AG08396 (cell line): ENCODE measurements around the gene LAMC1.

Source experiments
- DNase-seq: peaks from one replicate; pipeline ENCODE4 v3.0.0; 2012; ENCODE audit warnings: low spot score, mixed read lengths

LAMC1 gene

DNA sequence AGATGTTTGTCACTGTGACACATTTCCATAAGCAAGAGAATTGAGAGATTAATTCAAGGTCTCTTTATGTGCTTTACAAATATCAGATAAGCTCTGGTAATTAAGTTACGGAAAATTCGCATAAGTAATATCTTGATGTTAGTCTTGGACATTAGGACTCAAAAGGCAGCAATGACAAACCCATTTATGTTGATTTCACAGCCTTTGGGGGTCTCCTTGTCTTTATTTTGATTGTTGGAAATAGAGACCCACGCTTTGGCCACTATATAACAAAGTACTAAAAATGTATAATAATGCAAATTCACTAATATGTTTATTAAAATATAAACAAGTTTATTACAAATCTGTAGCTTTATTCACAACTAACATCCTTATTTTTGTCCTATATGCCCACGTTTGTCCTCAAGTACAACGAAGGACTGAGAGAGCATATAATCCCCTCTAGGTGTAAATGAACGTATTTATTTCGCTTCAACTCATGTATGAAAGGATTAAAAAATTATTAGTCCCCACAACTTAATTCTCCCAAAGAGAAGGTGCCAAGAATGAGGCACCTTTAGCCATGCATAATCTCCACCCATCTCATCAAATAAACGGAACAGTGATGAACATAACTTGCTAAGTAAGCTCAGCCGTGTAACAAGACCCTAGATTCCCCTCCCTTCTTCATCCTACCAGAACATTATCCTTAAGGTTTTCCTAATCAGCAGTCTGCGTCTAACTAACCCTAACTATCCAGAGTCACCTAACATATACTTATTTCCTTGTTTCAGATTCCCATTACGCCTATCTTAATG is 1.6 kb upstream of the LAMC1 start:
- no peak for DNase-seq

DNA sequence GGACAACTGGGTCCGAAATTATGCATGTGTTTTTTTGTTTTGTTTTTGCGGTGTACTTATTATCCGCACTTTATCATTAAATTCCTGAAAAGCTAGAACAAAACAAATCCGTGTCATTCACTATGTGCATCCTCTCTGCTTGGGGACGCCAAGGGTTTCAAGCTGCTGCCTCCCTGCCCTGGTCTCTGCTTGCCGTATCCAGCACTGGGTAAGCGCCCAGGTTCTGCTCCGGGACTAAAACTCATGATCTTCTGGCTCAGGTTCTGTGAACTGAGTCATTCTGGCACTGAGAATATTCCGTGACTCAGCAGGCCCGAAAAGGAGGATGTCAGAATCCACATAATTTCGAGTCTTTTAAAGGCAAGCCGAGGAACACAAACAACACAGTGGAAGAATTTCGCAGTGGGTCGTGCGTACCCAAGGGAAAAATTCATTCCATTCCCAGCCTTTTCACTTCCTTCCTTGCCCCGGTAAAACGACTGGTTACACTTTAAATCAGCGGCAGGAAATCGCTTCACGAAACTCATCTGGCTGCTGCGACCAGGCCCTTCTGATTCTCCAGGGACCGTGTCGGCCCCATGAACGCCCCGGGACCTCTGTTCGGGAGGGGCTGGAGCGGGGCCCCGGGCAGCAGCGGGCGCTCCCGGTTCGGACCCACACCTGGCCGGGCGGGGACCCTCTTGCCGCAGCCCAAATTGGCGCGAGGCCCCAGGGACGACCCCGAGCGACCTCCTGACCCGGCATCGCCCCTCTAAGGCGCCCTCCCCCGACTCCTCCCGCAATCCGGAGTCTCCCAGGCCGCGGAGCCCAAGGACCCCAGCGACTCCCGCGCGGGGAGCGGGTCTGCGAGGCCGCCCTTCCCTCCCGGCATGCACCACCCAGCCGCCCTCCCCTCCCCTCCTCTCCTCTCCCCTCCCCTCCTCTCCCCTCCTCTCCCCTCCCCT is 746 bp upstream of the LAMC1 start:
- DNase-seq: peak; percentile 89

DNA sequence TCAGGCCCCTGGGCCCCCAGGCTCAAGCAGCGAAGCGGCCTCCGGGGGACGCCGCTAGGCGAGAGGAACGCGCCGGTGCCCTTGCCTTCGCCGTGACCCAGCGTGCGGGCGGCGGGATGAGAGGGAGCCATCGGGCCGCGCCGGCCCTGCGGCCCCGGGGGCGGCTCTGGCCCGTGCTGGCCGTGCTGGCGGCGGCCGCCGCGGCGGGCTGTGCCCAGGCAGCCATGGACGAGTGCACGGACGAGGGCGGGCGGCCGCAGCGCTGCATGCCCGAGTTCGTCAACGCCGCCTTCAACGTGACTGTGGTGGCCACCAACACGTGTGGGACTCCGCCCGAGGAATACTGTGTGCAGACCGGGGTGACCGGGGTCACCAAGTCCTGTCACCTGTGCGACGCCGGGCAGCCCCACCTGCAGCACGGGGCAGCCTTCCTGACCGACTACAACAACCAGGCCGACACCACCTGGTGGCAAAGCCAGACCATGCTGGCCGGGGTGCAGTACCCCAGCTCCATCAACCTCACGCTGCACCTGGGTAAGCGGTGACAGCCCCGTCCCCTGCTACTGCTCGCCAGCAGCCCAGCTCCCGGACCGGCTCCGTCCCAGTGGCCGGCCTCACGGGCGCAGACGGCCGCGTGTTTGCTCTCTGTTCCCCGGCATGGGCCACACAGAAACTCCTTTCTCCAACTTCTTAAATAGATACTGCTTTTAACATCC is 539 bp downstream of the LAMC1 start:
- DNase-seq: peak; percentile 35

DNA sequence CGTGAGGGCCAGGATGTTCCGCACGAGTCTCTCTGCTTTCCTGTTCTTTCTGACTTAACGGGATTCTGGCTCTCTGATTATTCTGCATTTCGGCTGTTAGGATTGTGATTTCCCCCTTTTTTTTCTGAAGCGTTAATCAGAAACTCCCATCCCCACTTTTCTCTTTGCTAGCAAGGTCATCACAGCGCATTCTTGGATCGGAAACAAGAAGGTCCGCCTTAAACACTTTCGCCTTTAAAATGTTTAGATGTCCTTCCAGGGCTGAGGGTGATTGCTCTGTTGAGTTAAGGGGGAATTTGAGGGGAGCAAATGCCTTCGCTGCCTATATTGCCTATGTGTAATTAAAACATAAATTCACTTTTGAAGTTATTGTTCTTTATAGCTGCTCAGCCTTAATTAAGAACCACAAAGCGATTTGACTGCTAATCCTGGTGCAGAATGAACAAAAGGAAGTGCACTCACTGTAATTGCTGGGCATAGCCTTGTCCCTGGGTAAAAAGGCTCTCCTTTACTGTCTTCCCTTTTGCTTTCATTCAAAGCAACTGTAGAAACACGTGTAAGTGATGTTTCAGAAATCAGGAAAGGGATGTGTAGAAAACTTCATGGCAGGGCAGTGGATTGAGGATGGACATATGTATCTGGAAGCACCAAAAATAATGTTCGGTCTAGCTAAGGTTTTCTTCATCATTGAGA is 1.2 kb downstream of the LAMC1 start:
- no peak for DNase-seq

DNA sequence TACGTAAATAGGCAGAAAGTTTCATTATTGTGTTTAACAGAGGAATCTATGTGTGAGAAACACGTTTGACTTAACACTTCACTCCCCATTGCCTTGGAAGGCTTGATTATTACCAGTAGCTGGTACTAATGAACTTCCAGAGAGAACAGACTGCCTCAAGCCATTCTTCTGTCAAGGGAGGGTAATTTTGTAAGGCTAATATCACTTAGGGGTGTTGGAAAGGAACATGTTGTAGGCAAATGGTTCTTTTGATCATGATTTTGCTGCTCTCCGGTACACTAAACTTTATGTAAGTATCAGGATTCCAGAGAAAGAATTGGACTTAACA is 1.8 kb downstream of the LAMC1 start:
- DNase-seq: no peak

DNA sequence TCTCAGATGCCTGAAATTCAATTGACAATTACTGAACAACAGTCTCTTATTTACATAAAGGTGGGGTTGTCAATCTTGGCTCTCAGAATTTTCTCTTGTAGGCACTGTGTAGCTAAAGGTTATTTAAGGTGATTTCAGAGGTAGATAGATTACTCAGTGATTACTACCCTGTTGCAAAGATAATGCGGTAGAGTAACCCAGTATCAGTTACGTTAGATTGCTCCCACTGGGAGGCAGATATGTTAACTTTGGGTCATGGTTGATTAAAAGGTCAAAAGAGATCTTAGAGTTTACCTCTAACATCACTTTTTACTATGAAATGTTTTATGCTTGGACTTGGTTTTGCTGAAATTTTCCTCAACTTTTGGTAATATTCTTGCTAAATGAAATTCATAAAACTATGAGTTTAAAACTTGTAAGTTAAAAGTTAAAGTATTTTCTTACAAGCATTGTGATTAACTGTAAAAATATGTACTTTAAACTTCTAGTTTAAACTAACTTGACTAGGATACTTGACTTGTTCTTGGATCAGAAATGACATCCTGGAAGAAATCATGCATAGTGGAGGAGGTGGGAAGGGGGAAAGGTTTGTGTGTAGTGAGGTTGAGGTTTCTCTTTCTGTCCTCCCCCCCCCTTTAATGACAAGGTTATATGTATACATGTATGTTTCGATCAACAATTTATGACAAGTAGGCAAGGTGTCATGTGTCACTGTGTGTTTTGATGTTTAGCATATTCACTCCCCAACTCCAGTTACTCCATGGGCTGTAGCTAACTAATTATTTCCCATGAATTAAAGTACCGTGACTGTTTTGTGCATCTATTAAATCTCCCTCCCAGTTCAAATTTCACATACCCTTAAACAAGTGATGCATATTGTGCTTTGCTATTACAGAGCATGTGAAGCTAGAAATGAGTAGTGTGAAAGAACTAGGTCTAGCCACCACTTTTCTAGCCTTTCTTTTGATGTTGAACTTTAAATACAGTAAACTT is 2.9 kb downstream of the LAMC1 start:
- DNase-seq: no peak

DNA sequence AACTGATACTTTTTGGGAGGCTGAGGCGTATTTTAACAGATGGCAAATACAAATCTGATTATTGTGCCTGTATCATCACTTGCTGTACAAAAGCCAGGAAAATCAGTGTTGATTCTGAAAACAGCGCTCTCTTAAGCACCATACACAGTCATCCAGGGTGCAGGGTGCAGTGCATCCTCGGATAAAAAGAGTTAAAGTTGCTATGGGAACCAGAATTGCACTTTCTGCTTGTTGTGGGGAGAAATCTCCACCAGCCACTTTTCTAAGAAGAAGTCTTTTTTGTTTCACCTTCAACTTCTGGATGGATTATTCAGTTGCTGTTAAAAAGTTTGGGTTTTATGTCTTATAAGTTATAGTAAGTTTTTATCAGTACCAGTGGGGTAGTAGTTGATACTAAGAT is 3.8 kb downstream of the LAMC1 start:
- DNase-seq: no peak

DNA sequence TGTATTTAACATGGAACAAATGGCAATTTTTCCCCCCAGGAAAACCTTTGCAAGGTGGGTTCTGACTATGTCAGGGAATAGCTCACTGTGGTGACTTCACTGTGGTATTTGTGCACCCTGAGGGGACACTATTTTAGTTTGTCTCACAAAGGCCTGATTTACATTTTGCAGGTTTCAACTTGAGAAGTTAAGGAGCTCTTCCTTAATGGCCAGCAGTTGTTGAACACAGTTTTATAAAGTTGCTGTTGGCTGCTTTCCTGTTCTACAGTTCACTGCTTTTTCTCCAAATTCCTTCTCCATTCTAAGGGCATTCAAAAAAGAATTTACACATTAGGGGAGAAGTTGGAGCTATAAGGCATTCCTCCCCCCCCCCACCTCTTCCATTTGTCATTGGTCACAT is 4.6 kb downstream of the LAMC1 start:
- no peak for DNase-seq

DNA sequence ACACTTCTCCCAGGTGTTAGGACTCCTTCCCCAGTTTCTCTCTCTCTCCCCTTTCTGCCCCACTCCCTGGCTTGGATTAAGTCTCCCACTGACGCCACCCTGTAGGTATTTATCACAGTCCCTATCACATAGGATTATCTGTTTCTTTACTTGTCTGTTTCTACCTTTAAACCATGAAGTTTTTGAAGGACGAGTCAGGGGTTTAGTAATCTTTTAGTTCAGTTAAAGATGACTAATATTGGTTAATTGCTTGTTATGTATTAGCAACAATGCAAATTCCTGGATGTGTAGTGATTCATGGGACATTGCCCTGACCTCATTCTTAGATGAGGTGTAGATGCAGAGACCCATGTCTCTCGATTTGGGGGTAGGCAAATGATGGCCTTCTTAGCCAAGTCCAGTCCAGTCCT is 6.4 kb downstream of the LAMC1 start:
- DNase-seq: peak; percentile 49

DNA sequence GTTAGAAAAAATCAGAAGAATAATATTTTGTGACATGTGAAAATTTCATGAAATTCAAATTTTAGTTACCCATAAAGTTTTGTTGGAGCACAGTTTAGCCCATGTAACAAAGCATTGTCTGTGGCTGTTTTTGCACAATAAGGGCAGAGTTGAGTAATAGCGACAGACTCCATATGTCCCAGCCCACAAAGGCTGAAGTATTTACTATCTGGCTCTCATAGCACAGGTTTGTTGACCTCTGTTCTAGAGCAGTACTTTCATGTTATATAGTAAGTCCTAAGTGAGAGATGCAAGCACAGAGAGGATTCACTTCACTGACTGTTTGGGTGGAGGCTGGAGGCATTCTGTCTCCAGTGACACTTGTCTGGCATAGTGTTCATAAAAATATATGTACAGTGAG is 6.8 kb downstream of the LAMC1 start:
- no peak for DNase-seq

DNA sequence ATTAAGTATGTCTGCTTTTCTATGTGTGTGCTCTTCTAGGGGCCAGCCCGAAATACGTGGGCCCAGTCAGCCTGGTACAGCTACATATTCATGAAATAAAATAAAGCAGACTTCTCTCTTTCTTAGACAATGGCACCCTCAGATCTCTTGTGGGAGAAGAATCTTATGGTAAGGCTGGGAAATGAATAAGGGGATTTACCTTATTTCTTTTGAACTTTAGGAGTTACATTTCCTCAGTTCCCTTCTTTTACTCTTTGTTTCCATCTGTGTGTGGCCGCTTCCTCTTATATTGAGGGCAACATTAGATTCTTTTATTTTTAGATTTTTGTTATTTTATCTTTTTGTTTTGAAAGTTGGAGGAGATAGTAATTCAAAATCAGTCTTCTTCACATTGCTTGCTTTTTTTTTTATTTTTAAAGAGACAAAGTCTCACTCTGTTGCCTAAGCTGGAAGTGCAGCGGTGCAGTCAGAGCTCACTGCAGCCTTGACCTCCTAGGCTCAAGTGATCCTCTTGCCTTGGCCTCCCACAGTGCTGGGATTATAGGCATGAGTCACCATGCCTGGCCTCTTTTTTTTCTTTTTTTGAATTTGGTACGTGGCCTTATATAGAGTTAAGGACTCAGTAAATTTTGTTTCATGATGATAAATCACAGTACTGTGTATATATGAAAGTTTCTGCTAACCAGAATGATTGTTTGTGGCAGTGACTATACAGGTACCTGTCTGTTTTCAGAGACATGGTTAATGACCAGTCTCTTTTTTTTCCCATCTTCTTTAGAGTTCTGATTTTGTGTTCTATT is 9.1 kb downstream of the LAMC1 start:
- no peak for DNase-seq

DNA sequence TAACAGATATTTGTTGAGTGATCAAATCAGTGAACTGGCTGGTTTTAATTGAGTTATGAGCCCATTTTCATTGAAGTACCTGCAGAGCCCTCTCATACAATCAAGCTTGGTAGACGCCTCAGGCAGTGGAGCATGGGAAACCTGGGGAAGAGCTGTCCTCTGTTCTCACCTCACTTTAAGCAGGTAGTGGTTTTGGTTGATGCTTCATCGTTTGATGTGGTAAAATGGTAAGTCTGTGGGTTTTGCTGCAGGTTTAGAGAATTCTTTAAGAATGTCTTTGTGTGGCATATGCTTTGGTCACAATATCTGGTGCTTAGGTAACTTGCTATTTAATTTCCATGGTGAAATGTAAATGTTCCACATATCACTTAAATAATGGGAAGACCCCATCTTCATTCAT is 10.0 kb downstream of the LAMC1 start:
- DNase-seq: no peak

DNA sequence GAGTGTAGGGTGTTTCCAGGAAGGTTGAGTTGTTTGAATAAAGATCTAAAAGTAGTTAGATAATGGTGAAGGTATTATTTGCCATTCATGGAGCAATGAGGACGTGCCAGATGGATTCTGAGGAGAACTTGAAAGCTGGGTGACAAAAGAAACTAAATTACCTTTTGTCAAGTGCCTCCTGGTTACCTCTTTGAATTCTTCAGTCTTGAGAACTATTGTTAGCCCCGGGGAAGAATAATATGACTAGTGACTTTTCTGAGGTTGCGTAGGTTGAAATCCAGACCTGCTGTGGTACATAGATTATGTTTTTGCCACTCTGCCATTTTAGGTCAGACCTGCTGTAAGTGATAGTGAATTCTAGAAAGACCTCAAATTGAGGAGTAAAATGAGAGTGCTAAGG is 11.5 kb downstream of the LAMC1 start:
- DNase-seq: no peak

DNA sequence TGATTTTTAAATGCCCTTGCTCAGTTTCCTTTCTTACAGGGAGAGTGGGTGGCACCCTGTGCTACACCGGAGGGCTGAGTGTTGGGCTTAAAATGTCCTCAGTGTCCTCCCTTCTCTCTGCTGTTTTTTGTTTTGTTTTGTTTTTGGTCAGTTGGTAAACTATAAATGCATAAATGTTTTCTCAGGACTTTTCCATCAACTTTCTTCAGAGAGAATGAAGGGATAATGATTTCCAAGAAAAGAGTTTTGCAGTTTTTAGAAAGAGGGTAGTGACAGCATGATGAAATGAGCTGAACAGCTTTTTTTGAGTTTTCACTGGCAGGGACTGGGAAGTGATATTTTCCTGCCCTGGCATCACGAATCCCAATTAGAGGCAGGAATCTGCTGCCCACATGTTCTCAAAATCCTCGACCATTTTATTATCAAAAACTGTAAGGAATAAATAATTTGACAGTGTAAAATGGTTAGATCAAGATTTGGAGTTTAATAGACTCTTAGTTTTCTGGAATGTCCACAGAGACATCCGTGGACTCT is 15.2 kb downstream of the LAMC1 start:
- DNase-seq: no peak

DNA sequence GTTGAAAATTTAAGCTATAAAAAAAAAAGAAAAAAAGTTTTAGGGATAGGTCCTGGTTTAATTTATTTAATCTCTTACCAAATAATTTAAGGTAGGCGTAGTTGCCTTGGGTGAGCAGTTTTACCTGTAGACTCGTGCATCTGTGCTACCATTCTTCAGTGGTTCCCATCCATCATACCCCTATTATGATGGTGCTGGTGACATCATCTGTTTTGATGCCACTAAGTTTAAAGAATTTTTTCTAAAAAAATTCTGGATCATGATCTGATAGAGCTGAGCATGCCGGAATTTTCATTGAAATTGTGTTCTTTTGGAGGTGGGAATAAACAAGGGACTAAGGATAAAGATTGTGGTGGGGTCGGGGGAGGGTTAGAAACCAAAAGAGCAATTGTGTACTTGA is 15.7 kb downstream of the LAMC1 start:
- DNase-seq: no peak

DNA sequence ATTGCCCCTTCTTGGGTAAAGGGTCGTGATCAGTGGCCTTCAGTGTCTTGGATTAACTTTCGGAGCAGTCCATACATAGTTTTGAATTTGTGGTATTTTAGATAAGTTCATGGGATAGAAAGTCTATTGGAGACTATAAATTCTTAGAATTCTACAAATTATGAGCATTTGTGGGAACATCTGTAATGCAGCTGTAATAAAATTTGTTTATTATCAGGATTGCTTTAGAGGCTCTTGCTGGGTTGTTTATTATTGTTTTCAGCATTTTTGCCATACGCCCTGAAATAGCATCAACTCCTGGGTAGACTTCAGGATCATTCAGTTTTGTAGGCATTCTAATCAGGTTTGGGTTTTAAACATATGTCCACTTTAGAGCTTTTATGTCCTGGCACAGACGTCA is 16.1 kb downstream of the LAMC1 start:
- no peak for DNase-seq

DNA sequence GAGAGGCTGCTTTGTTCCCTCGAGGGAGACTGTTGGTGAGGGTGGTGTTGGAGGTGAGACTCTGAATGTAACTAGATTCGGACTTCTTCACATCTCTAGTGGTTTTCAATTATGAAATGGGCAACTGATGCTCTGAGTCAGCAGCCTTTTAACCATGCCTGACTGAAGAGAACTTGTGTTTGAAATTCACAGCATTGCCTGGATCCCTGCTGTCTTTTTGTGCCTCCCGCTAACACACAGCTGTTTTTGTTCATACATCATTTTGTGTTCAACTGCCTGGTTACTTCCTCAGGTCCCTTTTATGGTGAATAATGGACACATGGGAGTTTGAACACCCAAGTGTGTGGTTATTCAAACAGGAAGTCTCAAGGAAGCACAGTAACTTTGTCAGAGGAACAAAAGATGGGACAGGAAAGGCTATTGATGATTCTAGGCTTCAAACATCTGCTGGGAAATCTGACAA is 16.8 kb downstream of the LAMC1 start:
- DNase-seq: peak; percentile 28

DNA sequence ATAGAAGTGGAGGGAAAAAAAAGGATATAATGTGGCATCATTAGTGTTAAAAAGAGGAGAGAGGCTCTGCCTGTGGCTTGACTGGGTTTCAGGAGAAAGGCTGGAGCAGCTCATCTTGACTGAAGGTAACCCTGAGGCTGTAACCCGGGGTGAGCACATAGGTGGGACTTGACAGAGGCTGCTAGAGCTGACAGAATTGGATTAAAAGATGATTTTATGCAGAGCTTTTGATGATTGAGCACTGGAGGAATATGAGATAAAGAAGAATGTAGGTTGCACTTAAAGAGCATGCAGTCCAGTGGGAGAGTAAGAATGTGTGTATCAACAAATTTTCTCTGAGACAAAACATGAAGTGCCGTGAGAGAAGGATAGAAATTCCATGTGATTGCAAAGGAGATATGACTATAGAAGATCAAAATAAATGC is 17.3 kb downstream of the LAMC1 start:
- DNase-seq: no peak

DNA sequence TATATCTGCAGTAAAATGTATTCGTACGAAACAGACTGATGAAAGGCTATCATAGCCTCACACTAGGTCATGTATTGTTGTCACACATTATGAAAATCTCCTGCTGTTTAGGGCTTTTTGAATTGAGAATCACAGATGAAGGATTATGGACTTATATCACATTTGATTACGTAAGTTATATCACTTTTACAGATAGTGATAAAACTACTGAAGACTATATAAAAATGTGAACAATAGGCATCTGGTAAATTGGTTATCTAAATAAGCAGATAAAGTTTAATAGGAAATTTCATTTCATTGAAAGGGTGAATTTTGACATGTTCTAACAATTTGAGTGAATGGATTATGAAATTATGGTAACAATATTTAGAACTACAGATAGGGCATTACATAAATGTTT is 20.0 kb downstream of the LAMC1 start:
- DNase-seq: no peak
